ENCODE results near the gene IRAK4. TPM values are rescaled to one million over a fixed set of nuclear protein-coding genes. Genes with fewer than 3 reads are reported as not detected.
A peak's percentile ranks its signal among the peaks of the same experiment; 100 is the strongest.

Gene IRAK4
- total RNA-seq, 2 donors from 2014 or later, result 11.5 to 25.3 TPM

- DNase-seq (ENCODE audit: low spot score), result no peak
- no peaks in the 10 kb centered on the region for H3K27me3 ChIP-seq (replicated peaks; ENCODE audit: insufficient read depth)
- H3K27ac ChIP-seq, result no peak overlapping the region
- H3K36me3 ChIP-seq, result no peaks in the 10 kb centered on the region
- no peak for TF ChIP-seq POLR2A (IDR thresholded peaks at IDR 0.05)
- no peak for TF ChIP-seq CTCF (IDR thresholded peaks at IDR 0.05)
- TF ChIP-seq POLR2AphosphoS5 (IDR thresholded peaks at IDR 0.05), result no peak
- peaks cover 3% of the 10 kb centered on the region for H3K4me1 ChIP-seq (replicated peaks)
- intact Hi-C loops (cut with DNase I), result no loop called here
- no peak overlapping the region for H3K4me3 ChIP-seq
- 92% methylated on average over 3 of the region's 3 CpGs for WGBS
- no peaks in the 10 kb centered on the region for H3K9me3 ChIP-seq
These were observed 4.7 kb upstream of the IRAK4 start for GRCh38 chr12:43754015-43754414.

- Histone ChIP-seq H3K4me1 (replicated peaks) (peaks cover 5% of the 10 kb centered on the region), H3K9me3 (no peaks in the 10 kb centered on the region), H3K27me3 (replicated peaks; ENCODE audit: insufficient read depth) (no peaks in the 10 kb centered on the region), H3K27ac (peak overlapping the region; percentile 85 to 87), H3K36me3 (no peaks in the 10 kb centered on the region), H3K4me3 (peak overlapping the region; percentile 62 to 77)
- intact Hi-C loops (cut with DNase I), result loop anchor here (5.0 kb wide), 1 partner anchor 49 kb away; the partner anchor contains the start of gene TWF1
- DNase-seq (ENCODE audit: low spot score), result peak; percentile 27
- 3% methylated on average over 18 of the region's 18 CpGs for WGBS
- TF ChIP-seq POLR2A (IDR thresholded peaks at IDR 0.05) (no peak), POLR2AphosphoS5 (IDR thresholded peaks at IDR 0.05) (no peak), CTCF (IDR thresholded peaks at IDR 0.05) (no peak)
These were observed 464 bp upstream of the IRAK4 start for GRCh38 chr12:43758247-43758727.

- H3K36me3 ChIP-seq, result no peaks in the 10 kb centered on the region
- no peaks in the 10 kb centered on the region for H3K27me3 ChIP-seq (replicated peaks; ENCODE audit: insufficient read depth)
- intact Hi-C loops (cut with DNase I), result loop anchor here (10.0 kb wide), 1 partner anchor 124 kb away; no protein-coding TSS in a partner anchor
- peaks cover 5% of the 10 kb centered on the region for H3K4me1 ChIP-seq (replicated peaks)
- 51% methylated on average over 2 of the region's 2 CpGs for WGBS
- H3K27ac ChIP-seq, result no peak overlapping the region
- no peaks in the 10 kb centered on the region for H3K9me3 ChIP-seq
- TF ChIP-seq POLR2A (IDR thresholded peaks at IDR 0.05), result no peak
- TF ChIP-seq CTCF (IDR thresholded peaks at IDR 0.05), result no peak
- TF ChIP-seq POLR2AphosphoS5 (IDR thresholded peaks at IDR 0.05), result no peak
- H3K4me3 ChIP-seq, result no peak overlapping the region
- DNase-seq (ENCODE audit: low spot score), result peak; percentile 16
These were observed 1.6 kb downstream of the IRAK4 start for GRCh38 chr12:43760396-43760795.

DNA sequence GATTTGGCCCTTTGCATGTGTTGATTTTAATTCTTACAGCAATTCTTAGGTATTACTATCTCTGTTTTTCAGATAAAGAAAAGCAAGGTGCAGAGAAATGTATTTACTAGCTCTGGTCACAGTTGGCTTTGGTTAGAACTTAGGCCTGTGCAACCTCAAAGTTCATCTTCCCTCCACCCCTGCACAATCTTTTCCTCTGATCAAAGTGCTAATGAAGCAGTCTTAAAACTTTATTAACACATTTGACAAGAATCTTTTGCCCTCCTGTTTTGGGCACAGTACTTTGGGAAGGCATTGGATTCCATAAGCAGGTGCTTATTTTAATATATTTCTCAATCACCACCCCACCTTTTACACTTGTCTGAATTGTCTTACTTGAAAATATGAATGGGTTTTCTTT, 2.7 kb downstream of the IRAK4 start:
- Histone ChIP-seq H3K27ac (no peak overlapping the region), H3K4me1 (replicated peaks) (peaks cover 5% of the 10 kb centered on the region), H3K4me3 (no peak overlapping the region), H3K9me3 (no peaks in the 10 kb centered on the region), H3K27me3 (replicated peaks; ENCODE audit: insufficient read depth) (no peaks in the 10 kb centered on the region), H3K36me3 (no peaks in the 10 kb centered on the region)
- no peak for DNase-seq (ENCODE audit: low spot score)
- intact Hi-C loops (cut with DNase I), result loop anchor here (10.0 kb wide), 1 partner anchor 123 kb away; no protein-coding TSS in a partner anchor
- no peak for TF ChIP-seq CTCF (IDR thresholded peaks at IDR 0.05)
- no peak for TF ChIP-seq POLR2A (IDR thresholded peaks at IDR 0.05)
- TF ChIP-seq POLR2AphosphoS5 (IDR thresholded peaks at IDR 0.05), result no peak

DNA sequence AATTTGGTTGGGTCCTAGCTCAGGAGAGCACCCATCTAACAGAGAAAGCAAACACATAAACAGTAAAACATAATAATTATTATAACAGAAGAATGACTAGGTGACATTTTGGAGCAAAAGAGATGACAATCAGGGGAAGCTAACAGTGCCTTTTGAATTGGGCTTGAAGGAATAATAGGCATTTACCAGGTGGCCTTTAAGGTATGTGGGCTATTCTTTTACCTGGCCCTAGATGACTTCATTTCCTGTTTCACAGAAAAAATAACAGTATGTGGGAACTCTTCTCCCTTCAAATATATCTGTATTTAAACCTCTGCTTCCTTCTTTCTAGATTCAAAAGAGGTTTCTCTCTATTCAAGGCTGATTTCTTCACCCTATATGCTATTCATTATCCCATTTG, 3.8 kb downstream of the IRAK4 start:
- no peaks in the 10 kb centered on the region for H3K36me3 ChIP-seq
- no peaks in the 10 kb centered on the region for H3K9me3 ChIP-seq
- intact Hi-C loops (cut with DNase I), result loop anchor here (10.0 kb wide), 1 partner anchor 122 kb away; no protein-coding TSS in a partner anchor
- TF ChIP-seq POLR2AphosphoS5 (IDR thresholded peaks at IDR 0.05), result no peak
- no peak for TF ChIP-seq CTCF (IDR thresholded peaks at IDR 0.05)
- TF ChIP-seq POLR2A (IDR thresholded peaks at IDR 0.05), result no peak
- no peak overlapping the region for H3K27ac ChIP-seq
- DNase-seq (ENCODE audit: low spot score), result no peak
- peaks cover 4% of the 10 kb centered on the region for H3K4me1 ChIP-seq (replicated peaks)
- H3K4me3 ChIP-seq, result no peak overlapping the region
- no peaks in the 10 kb centered on the region for H3K27me3 ChIP-seq (replicated peaks; ENCODE audit: insufficient read depth)

Data from prostate gland (tissue), 2 donors.